Thyroid gland (tissue), 4 donors: ENCODE measurements around the gene PTPN9. TPM values are rescaled to one million over a fixed set of nuclear protein-coding genes. Genes with fewer than 3 reads are reported as not detected.

Experiments used
- DNase-seq, 2 donors: peaks; one replicate each; pipeline ENCODE4 v3.0.0-alpha.2; 2019
- H3K27ac ChIP-seq, 3 donors: fragments of 200-600 bp; sonication (generic); 1 replicate in 2 of 3; 2 replicates in 1 of 3; pipeline ENCODE4 v1.5.1; 2016 to 2019; ENCODE audit warnings: mild to moderate bottlenecking in 1 of 3, moderate library complexity in 1 of 3
- H3K27me3 ChIP-seq: fragments of 200-600 bp; sonication (generic); one replicate; pipeline ENCODE4 v1.5.1; 2019
- H3K36me3 ChIP-seq, 2 donors: fragments of 200-600 bp; sonication (generic); one replicate each; pipeline ENCODE4 v1.5.1; 2016 to 2019
- H3K4me1 ChIP-seq, 2 donors: fragments of 200-600 bp; sonication (generic); one replicate each; pipeline ENCODE4 v1.5.1; 2017 to 2019
- H3K4me3 ChIP-seq, 3 donors: fragments of 200-600 bp; sonication (generic); replicated peaks in 1 of 3; 1 replicate in 2 of 3; 2 replicates in 1 of 3; pipeline ENCODE4 v1.5.1; 2016; ENCODE audit warnings: mild to moderate bottlenecking in 1 of 3
- H3K9me3 ChIP-seq: fragments of 200-600 bp; sonication (generic); one replicate; pipeline ENCODE4 v1.5.1; 2017
- CTCF ChIP-seq, 6 experiments: fragments of 200-600 bp in 3 of 6; fragments of 450-650 bp in 3 of 6; sonication (generic) in 3 of 6; IDR thresholded peaks; one replicate each; pipeline ENCODE4 v1.5.1; 2016 to 2019; ENCODE audit warnings: antibody characterized with exemption in 6 of 6, mild to moderate bottlenecking in 2 of 6, inconsistent platforms in 1 of 6, moderate library complexity in 1 of 6
- POLR2A ChIP-seq, 2 donors: fragments of 450-650 bp; IDR thresholded peaks; one replicate each; pipeline ENCODE4 v1.6.1; 2017; ENCODE audit warnings: antibody characterized with exemption in 2 of 2, mild to moderate bottlenecking in 2 of 2, moderate library complexity in 1 of 2
- WGBS, 2 donors: methylation state at CpG; one replicate each; pipeline ENCODE4 v1.1.5; 2017; 5-methylcytosine and 5-hydroxymethylcytosine counted together
- intact Hi-C: fragments of 100-400 bp; cut with DNase I; formaldehyde crosslinking; loops from one replicate; pipeline ENCODE4 v1.15.1; 2023
- small RNA-seq: library from RNA; depleted of rRNA; stranded (forward); fragments of <200 nt; gene quantifications from one replicate; pipeline ENCODE3, GENCODE V24; 2016
- total RNA-seq, 4 donors: library from RNA; depleted of rRNA; stranded (reverse); fragments of >200 nt; gene quantifications; one replicate each; pipeline ENCODE4 v1.2.3, GENCODE V29; 2016

Gene PTPN9
- total RNA-seq, 4 donors from 2014 or later: 66.4 to 83.5 (median 73.6) TPM

GRCh38 chr15:75428152-75428551 lies 151.0 kb downstream of the PTPN9 start:
- intact Hi-C loops: no loop called here
- 65 to 71% methylated on average over 3 of the region's 3 CpGs for WGBS, 2 donors
- no peak for DNase-seq
- H3K9me3 ChIP-seq: no peaks in the 10 kb centered on the region
- TF ChIP-seq CTCF (IDR thresholded peaks at IDR 0.05) (no peak), POLR2A (IDR thresholded peaks at IDR 0.05) (no peak)
- no peak overlapping the region for H3K27ac ChIP-seq
- H3K4me1 ChIP-seq: peaks cover 5 to 8% of the 10 kb centered on the region in 2 donors
- peaks cover 15 to 19% of the 10 kb centered on the region in 2 donors for H3K36me3 ChIP-seq
- no peaks in the 10 kb centered on the region for H3K27me3 ChIP-seq
- no peak overlapping the region for H3K4me3 ChIP-seq

GRCh38 chr15:75425966-75426500 lies 153.1 kb downstream of the PTPN9 start:
- Histone ChIP-seq H3K27me3 (no peaks in the 10 kb centered on the region), H3K4me3 (no peak overlapping the region), H3K36me3 (peaks cover 25 to 28% of the 10 kb centered on the region in 2 donors), H3K27ac (no peak overlapping the region), H3K4me1 (peaks cover 0 to 4% of the 10 kb centered on the region in 2 donors), H3K9me3 (no peaks in the 10 kb centered on the region)
- DNase-seq: no peak
- WGBS, 2 donors: 81 to 86% methylated on average over 3 of the region's 3 CpGs
- intact Hi-C loops: no loop called here
- TF ChIP-seq POLR2A (IDR thresholded peaks at IDR 0.05): no peak
- TF ChIP-seq CTCF (IDR thresholded peaks at IDR 0.05): no peak

GRCh38 chr15:75422554-75422953 lies 156.6 kb downstream of the PTPN9 start:
- no peak overlapping the region for H3K27ac ChIP-seq
- H3K9me3 ChIP-seq: no peaks in the 10 kb centered on the region
- no peaks in the 10 kb centered on the region for H3K27me3 ChIP-seq
- DNase-seq: no peak
- intact Hi-C loops: no loop called here
- 97 to 100% methylated on average over 5 of the region's 5 CpGs for WGBS, 2 donors
- TF ChIP-seq CTCF (IDR thresholded peaks at IDR 0.05): no peak
- no peak for TF ChIP-seq POLR2A (IDR thresholded peaks at IDR 0.05)
- H3K4me1 ChIP-seq: peaks cover 0 to 4% of the 10 kb centered on the region in 2 donors
- H3K36me3 ChIP-seq: peaks cover 14 to 20% of the 10 kb centered on the region in 2 donors
- no peak overlapping the region for H3K4me3 ChIP-seq

GRCh38 chr15:75420698-75421097 lies 158.4 kb downstream of the PTPN9 start:
- Histone ChIP-seq H3K4me3 (no peak overlapping the region), H3K27ac (no peak overlapping the region), H3K9me3 (no peaks in the 10 kb centered on the region), H3K27me3 (no peaks in the 10 kb centered on the region), H3K36me3 (peaks cover 14 to 20% of the 10 kb centered on the region in 2 donors), H3K4me1 (no peaks in the 10 kb centered on the region)
- DNase-seq: no peak
- TF ChIP-seq POLR2A (IDR thresholded peaks at IDR 0.05) (no peak), CTCF (IDR thresholded peaks at IDR 0.05) (no peak)
- intact Hi-C loops: no loop called here

- no peak for DNase-seq
- H3K4me1 ChIP-seq: no peaks in the 10 kb centered on the region
- TF ChIP-seq POLR2A (IDR thresholded peaks at IDR 0.05) (no peak), CTCF (IDR thresholded peaks at IDR 0.05) (no peak)
- H3K9me3 ChIP-seq: no peaks in the 10 kb centered on the region
- no peak overlapping the region for H3K27ac ChIP-seq
- H3K4me3 ChIP-seq: no peak overlapping the region
- no peaks in the 10 kb centered on the region for H3K27me3 ChIP-seq
- intact Hi-C loops: no loop called here
- WGBS, 2 donors: 91 to 100% methylated on average over 1 of the region's 1 CpG
- H3K36me3 ChIP-seq: peaks cover 16 to 35% of the 10 kb centered on the region in 2 donors
Observed at GRCh38 chr15:75416584-75416983, 162.5 kb downstream of the PTPN9 start.

Small RNA genes within 50 kb of the gene (small RNA-seq; reads per million reads assigned to genes)
- not detected for gene AC105036.1
- gene AC105036.2: not detected

Other genes with a start within 250 kb of the PTPN9 start
- gene COMMD4, start 243.3 kb downstream of the PTPN9 start, total RNA-seq: 10 to 100 TPM; 58.1 to 83.6 (median 61.1) TPM
- gene NEIL1, start 232.3 kb downstream of the PTPN9 start, total RNA-seq: 10 to 100 TPM; 25.2 to 71.9 (median 48.8) TPM
- gene MAN2C1, start 210.7 kb downstream of the PTPN9 start, total RNA-seq: 100 to 1,000 TPM; 200 to 357 (median 226) TPM
- gene SIN3A, start 127.6 kb downstream of the PTPN9 start, total RNA-seq: 100 to 1,000 TPM in 1 of 4 donors, 10 to 100 TPM in 3; 51.4 to 146 (median 84.2) TPM
- 10 to 100 TPM; 24.7 to 31.8 (median 27.8) TPM for gene SNUPN, start 46.4 kb upstream of the PTPN9 start, total RNA-seq
- gene IMP3, start 60.9 kb upstream of the PTPN9 start, total RNA-seq: 100 to 1,000 TPM in 2 of 4 donors, 10 to 100 TPM in 2; 75.2 to 187 (median 133) TPM
- gene SNX33, start 68.6 kb upstream of the PTPN9 start, total RNA-seq: 10 to 100 TPM; 22.8 to 28.7 (median 26.5) TPM
- 10 to 100 TPM in 1 of 4 donors, 1 to 10 TPM in 3; 2.4 to 10.5 (median 3.2) TPM for gene CSPG4, start 133.5 kb upstream of the PTPN9 start, total RNA-seq